H1 (cell line): ENCODE measurements around the gene SLC8A1. TPM values are rescaled to one million over a fixed set of nuclear protein-coding genes. Genes with fewer than 3 reads are reported as not detected.
A peak's percentile ranks its signal among the peaks of the same experiment; 100 is the strongest.

ENCODE experiments used
- BRCA1 ChIP-seq: IDR thresholded peaks from 2 replicates; pipeline ENCODE4 v1.6.1; 2012; ENCODE audit warnings: low read depth, low read length, improper control_type of control experiment
- CHD7 ChIP-seq: fragments of 300-600 bp; sonication (generic); IDR thresholded peaks from 2 replicates; pipeline ENCODE4 v1.7.1; 2012; ENCODE audit warnings: low read length, moderate library complexity, mild to moderate bottlenecking, inconsistent platforms; ENCODE audit not compliant: insufficient replicate concordance
- MAX ChIP-seq: IDR thresholded peaks from 2 replicates; pipeline ENCODE4 v1.6.1; 2012; ENCODE audit warnings: inconsistent platforms
- NRF1 ChIP-seq: IDR thresholded peaks from 2 replicates; pipeline ENCODE4 v1.6.1; 2011; ENCODE audit warnings: mild to moderate bottlenecking, low read depth, low read length, improper control_type of control experiment
- POU5F1 ChIP-seq: IDR thresholded peaks from 2 replicates; pipeline ENCODE4 v1.6.1; 2011; ENCODE audit warnings: low read depth, mild to moderate bottlenecking, low read length, moderate library complexity
- SP4 ChIP-seq: IDR thresholded peaks from 2 replicates; pipeline ENCODE4 v1.6.1; 2012; ENCODE audit warnings: low read length, inconsistent platforms
- polyA plus RNA-seq, 7 experiments: library from polyadenylated mRNA; depleted of rRNA in 3 of 7; stranded (reverse) in 5 of 7; unstranded in 2 of 7; fragments of >200 nt in 5 of 7; fragments of 200-250 nt in 2 of 7; gene quantifications; 1 replicate in 5 of 7; 2 replicates in 1 of 7; 4 replicates in 1 of 7; pipeline versions ENCODE4 v1.2.1 to v1.2.3, GENCODE V29; 2011 to 2013; ENCODE audit warnings: missing spikeins in 2 of 7, mixed read lengths in 2 of 7
- total RNA-seq: library from RNA; stranded (reverse); fragmentation: NEBNext Ultra II Directional; extraction: Animal tissue kit (Norgen Biotek cat#: 25700); gene quantifications from 2 replicates; pipeline ENCODE4 v1.2.1, GENCODE V29; 2021

SLC8A1 gene
- total and polyA plus RNA-seq, 2 of the 8 experiments (the other 6 are each of a cell fraction or from before 2014, with no cell fraction given): 0.68 to 3.6 TPM

DNA sequence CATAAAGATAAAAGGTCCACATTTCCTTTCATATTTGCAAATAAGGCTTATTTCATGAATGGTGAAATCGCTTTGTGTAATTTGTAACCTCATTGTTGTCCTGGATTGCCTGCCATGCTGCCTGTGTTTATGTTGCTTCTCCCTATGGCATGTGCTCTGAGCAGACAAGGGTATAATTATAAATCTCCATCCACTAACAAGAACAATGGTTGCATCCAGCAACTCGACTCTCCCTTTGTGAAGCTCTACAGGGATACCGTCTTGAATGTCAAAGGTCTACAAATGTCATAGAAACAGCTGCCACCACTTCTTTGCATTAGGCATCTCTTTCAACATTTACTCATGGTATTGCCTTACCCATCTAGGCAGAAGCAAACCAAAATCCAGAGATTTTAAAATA, 209.6 kb downstream of the SLC8A1 start (continued):
- no peak for TF ChIP-seq CHD7
- TF ChIP-seq MAX: peak; percentile 65
- TF ChIP-seq BRCA1: no peak
- TF ChIP-seq NRF1: no peak
- no peak for TF ChIP-seq POU5F1
- no peak for TF ChIP-seq SP4
